GM21737 (cell line): ENCODE data around the gene KRT84.
"Not testable (repeated sequence)": the region's sequence is repeated elsewhere in the genome, so short reads cannot be mapped to it uniquely, and the experiment has no call there.

Experiments
- ATAC-seq: cut with Tn5 transposase; IDR thresholded peaks from one replicate; pipeline ENCODE4 v1.9.1; 2021; ENCODE audit warnings: mild to moderate bottlenecking, moderate library complexity; ENCODE audit not compliant: unreplicated experiment

The KRT84 gene

DNA sequence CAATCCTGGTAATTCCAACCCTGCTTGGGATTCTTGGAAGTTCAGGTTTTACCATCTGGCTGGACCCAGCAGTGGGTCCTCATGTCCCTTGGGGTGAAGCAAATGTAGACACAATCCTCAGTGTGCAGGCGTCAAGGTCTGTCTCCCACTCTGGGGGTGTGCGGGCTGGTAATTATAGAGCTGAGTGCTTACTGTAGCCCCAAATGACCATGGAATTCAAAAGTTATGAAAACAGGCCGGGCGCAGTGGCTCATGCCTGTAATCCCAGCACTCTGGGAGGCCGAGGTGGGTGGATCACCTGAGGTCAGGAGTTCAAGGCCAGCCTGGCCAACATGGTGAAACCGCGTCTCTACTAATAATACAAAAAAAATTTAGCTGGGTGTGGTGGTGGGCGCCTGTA is 40.4 kb downstream of the KRT84 start:
- not testable (repeated sequence) for ATAC-seq

DNA sequence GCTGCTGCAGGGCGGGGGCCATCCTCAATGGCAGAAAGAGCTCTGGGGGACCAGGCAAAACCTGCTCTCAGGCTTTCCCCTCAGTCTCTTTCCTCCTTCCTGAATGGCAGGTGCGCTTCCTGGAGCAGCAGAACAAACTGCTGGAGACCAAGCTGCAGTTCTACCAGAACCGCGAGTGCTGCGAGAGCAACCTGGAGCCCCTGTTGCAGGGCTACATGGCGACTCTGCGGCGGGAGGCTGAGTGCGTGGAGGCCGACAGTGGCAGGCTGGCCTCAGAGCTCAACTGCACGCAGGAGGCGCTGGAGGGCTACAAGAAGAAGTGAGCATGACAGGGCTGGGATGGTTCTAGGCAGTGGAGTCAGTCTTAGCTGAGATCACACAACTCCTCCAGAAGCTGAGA is 41.3 kb downstream of the KRT84 start:
- ATAC-seq, result no peak

DNA sequence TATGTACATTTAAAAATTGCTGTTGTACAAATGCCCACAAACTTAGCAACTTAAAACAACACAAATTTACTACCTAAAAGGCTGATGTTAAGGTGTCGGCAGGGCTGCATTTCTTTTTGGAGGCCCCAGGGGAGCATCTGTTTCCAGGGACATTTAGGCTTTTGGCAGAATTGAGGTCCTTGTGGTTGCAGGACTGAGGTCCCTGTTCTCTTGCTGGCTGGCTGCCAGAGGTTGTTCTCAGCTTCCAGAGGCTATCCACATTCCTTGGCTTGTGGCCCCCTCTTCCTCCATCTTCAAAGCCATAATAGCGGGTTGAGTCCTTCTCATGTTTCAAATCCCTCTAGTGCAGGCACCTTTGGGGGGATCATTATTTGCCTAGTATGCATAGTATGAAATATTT is 41.9 kb downstream of the KRT84 start:
- no peak for ATAC-seq

DNA sequence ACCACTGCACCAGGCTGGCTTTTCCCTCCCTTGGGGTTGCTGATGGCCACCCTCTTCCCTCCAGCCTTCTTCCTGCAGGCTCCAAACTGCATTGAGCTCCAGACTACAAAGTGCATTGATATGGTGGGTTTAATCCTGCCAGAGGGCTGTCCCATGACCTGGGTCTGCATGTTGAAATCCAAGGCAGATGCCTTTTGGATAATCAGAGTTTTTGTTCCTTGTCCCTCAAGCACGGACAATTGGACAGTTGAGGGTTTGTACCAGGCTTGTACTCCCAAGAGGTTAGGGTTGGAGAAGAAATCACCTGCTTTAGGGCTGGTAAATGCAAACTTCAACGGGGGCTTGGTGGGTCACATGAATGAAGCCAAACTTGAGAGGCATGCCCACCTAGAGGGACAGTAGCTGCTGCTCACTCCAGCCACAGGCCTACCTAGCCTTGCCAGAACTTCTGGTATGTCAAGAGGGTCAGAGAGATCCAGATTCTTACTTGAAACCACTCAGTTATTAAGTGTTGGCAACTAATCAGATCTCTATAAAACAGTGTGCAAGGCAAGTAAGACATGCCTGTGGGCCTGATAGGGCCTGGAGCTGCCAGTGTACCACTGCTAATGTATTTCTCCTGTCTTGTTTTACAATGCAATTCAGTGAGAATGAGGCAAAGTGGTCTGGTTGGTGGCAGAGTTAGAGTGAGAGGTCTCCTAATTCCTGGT is 42.5 kb downstream of the KRT84 start:
- no peak for ATAC-seq

DNA sequence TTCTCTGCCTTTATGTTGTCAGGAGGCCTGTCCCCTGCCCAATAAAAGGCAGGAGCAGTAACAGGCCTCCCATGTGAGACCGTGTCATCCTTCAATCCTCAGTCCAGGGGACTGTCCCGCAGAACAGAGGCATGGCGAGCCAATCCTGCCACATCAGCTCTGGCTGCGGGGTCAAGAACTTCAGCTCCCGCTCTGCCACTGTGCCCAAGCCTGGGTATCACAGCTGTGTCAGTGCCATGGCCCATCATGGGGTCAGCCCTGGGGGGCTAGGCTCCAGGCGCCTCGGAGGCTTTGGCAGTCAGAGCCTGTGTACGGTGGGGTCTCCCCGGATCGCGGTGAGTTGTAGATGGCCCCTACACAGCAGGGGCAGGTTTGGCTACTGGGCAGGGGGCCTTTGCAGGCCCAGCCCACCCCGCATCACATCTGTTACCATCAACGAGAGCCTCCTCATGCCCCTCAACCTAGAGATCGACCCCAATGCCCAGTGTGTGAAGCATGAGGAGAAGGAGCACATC is 44.3 kb downstream of the KRT84 start:
- no peak for ATAC-seq

DNA sequence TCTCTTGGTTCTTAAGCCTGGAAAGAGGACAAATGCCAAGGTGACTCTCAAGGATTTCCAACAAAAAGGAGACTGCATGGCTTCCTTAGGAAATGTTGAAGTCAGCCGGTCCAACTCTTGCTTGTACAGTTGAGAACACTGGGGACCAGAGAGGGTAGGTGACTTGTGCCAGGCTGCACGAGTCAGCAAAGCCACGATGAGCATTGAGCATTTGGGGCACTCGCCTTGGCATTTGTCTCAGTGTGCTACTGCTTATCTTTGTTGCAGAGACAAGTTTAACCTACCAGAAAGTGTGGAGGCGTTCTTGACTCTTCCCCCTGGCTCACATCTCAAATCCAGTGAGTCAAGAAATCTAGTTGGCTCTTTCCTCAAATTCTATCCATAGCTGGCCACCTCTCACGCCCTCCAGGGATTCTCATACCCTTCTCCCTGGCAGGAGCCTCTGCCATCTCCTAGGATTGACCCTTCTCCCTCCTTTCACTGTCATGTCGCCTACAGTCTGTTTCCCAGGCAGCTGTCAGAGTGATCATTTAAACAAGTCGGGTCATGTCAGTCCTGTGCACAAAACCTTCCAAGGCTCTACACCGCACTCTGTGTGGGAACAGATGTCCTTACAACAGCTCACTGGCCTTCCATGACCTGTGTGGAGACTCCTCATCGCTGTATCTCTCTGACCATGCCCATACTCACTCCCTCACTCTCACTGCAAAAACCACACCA is 47.1 kb downstream of the KRT84 start:
- no peak for ATAC-seq

DNA sequence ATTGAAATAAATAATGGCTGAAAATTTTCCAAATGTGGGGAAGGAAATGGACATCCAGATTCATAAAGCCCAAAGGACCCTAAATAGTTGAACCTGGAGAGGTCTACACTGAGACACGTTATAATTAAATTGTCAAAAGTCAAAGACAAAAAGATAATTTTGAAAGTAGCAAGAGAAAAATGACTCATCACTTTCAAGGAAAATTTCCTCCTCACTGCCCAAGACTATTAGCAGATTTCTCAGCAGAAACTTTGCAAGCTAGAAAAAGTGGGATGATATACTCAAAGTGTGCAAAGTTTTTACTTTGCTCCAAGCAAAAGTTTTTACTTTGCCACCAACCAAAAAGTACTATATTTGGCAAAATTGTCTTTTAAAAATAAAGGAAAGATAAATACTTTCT is 48.4 kb downstream of the KRT84 start:
- ATAC-seq, result no peak

DNA sequence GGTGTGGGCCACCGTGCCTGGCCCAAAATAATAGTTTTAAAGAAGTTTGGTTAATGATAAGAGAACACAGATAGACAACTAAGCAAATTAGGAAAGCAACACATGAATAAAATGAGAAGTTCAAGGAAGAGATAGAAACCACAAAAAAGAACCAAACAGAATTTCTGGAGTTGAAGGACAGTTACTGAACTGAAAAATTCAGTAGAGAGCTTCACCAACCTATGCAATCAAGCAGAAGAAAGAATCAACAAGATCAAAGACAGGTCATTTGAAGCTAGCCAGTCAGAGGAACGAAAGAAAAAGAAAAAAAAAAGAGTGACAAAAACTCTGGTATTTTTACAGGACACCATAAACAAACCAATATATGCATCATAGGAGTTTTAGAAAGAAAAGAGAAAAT is 48.8 kb downstream of the KRT84 start:
- no peak for ATAC-seq

DNA sequence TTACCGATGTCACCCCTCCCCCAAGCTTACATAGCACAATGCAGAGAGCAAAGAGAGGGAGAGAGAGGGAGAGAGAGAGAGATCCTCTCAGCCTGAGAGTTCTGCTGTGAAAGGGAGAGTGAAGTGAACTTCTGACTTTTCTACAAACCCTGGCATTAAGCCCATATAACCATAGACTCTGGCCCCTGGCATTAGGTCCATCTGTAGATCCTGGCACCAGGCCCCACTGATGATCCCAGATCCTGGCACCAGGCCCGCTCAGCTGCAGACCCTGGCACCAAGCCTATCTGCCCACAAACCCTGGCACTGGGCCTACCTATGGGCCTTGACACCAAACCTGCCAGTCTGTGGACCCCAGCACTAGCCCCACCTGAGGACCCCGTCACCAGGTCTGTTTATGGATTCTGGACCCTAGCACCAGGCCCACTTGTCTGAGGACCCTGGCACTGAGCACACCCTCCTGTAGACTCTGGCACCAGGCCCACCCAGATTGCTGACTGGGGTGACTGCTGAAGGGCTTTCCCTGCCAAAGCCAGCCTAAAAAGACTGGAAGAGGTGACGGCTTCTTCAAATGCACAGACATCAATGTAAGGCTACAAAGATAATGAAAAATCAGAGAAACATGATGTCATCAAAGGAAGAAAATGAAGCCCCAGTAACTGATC is 49.7 kb downstream of the KRT84 start:
- no peak for ATAC-seq

DNA sequence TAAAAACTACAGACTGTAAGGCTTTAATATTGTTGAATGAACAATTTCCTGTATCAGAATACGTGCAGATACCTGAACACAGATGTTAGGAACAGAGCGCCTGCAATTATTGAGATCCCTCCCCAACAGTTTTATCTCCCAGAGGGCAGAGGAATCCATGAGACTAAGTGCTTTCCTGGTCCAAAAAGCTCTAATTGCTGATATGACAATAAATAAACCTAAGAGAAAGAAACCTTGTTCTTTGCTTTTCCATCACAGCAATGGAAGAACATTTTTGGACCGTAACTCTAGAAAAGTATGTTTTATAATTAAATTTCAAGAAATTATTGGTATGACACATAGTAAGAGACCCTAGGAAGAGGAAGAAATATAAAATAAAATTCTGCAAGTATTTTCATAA is 51.3 kb downstream of the KRT84 start:
- no peak for ATAC-seq

DNA sequence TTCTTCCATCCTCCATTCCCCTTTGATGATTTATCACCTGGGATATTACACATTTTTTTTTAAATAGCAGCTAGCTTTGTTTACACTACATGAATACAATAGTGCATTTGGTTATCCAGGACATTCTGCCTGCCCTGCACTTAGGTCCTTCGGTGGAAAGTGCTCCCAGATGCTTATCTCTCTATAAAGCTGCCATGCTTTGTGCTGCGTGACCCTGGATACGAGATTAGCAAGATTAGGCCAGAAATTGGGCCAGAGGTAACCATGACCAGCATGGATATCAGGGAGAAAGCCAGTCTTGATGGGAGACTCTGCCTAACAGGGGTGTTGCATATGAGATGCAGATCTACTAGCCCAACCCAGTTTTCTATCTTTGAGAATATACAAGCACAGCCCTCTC is 52.1 kb downstream of the KRT84 start:
- ATAC-seq, result no peak

DNA sequence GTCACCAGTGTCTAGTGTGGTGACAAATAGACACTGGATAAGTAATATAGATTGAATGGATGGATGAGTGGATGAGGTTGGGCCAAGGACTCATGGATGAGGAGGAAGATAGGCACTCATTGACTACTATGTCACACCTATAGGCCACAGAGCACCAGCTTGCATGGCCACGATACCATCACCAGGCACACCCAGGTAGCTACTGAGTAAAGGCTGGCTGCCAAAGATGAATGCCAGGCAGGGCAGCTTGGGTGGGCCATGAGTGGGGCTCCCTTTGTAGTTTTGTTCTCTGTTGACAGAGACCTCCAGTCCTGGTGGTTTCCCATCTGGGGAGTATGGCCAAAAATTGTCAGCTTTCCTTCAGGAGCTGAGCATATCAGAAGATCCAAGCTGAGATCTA is 53.1 kb downstream of the KRT84 start:
- ATAC-seq, result no peak

DNA sequence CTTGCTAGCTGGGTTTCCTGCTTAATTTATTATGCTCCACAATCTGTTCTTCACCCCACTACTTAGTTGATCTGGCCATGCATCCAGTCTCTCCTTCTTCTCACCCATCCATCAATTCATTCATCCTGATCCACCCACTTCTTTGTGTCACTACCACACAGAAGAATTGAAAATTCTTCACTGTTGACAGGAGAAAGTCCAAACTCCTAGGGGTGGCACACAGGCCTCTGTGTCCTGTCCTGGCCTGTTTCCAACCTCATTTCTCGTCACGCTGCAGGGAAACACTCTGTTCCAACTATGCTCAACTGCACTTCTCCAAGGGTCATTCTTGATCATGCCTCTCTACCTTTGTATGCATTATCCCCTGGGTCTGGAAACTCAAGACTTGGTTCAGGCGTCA is 53.6 kb downstream of the KRT84 start:
- ATAC-seq, result no peak

DNA sequence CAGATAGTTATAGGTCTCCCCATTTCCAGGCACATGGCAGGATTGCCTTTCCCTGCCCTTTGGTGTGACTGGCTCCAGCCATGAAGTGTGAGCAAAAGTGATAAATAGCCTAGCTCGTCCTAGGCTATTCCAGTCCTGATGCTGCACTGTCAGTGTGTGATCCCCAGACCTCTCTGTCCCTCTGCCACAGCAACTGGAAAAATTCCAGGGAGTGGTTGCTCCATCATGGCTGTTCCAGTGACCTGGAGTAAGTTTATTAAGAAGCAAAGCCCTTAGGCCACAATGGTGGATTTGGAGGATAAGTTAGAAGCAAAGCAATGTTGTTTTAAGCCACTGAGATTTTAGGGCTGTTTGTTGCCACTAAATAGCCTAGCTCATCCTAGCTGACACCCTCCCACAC is 54.4 kb downstream of the KRT84 start:
- no peak for ATAC-seq

DNA sequence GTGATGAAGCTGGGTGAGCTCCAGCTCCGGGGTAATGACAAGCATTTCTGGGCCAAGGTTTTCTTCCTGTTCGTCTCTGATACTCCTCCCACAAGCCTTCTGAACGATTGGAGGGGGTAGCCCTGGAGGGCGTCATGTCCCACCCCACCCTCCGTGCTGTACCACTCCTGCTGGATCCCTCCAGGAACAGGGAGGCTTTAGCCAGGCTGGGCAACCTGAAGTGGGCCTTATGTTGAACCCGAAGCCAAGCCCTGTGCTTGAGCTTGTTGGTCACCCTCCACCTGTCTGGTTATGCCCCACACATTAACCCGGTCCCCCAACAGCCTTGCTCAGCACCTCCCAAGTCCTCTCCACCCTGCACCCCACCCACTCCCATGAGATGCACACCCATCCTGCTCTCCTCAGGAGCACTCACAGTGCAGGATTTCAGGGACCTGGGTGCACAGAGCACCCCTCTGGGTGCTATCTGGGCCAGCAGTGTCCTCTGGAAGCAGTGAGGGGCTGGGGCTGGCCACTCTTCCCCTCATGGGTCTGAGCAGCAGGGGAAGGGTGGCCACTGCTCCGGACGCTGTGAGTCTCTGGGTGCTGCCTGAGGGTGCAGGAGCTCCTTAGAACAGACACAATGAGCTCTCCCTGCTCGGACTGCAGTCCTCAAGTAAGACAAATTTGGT is 57.5 kb downstream of the KRT84 start:
- ATAC-seq, result peak; percentile 15
